ENCODE data around the gene CCDC138.
A peak's percentile ranks its signal among the peaks of the same experiment; 100 is the strongest.
"Not testable (repeated sequence)": the region's sequence is repeated elsewhere in the genome, so short reads cannot be mapped to it uniquely, and the experiment has no call there.

Gene CCDC138, protein sequence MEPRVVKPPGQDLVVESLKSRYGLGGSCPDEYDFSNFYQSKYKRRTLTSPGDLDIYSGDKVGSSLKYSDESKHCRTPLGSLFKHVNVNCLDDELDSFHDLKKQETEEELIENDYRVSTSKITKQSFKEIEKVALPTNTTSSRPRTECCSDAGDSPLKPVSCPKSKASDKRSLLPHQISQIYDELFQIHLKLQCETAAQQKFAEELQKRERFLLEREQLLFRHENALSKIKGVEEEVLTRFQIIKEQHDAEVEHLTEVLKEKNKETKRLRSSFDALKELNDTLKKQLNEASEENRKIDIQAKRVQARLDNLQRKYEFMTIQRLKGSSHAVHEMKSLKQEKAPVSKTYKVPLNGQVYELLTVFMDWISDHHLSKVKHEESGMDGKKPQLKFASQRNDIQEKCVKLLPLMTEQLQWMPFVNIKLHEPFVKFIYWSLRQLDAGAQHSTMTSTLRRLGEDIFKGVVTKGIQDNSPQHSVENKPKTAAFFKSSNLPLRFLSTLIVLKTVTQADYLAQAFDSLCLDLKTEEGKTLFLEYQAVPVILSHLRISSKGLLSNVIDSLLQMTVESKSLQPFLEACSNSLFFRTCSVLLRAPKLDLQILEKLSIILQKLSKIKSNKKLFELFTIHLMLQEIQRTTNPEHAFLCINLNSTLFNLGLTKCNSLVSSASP

GRCh38 chr2:108786354-108787215 is at the start of gene CCDC138:
TSS of gene CCDC138 (plus strand) at chr2:108786771. CDS start at chr2:108786823, 52 bp downstream.
- Histone ChIP-seq H3K4me1 (ENCODE audit: control insufficient read depth, insufficient read depth, low read length) (no peaks in the 10 kb centered on the region; the same call in 1 of the 2 replicates), H3K36me3 (ENCODE audit: control insufficient read depth, insufficient read depth, low read length) (peaks cover 54% of the 10 kb centered on the region)

DNA sequence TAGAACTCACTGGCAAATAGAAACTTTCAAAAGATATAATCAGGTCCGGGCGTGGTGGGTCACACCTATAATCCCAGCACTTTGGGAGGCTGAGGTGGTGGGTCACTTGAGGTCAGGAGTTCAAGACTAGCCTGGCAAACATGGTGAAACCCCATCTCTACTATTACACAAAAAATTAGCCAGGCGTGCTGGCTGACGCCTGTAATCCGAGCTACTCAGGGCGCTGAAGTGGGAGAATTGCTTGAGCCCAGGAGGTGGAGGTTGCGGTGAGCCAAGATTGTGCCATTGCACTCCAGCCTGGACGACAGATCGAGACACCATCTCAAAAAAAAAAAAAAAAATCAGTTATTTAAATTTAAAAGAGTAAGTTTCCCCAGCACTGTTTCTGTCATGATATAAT is 28.6 kb upstream of the CCDC138 start:
- H3K4me1 ChIP-seq (ENCODE audit: control insufficient read depth, insufficient read depth, low read length); H3K27ac ChIP-seq (ENCODE audit: low read depth, low read length); H3K27me3 ChIP-seq (ENCODE audit: control insufficient read depth, insufficient read depth, low read length); H3K4me3 ChIP-seq (ENCODE audit: low read depth, low read length); H3K9me3 ChIP-seq (ENCODE audit: control insufficient read depth, insufficient read depth, low read depth, low read length); H3K9ac ChIP-seq (ENCODE audit: low read length): not testable (repeated sequence)
- H3K36me3 ChIP-seq (ENCODE audit: control insufficient read depth, insufficient read depth, low read length): peaks cover 42% of the 10 kb centered on the region

More at GRCh38 chr2:108786354-108787215, at the start of gene CCDC138:
- H3K9me3 ChIP-seq (ENCODE audit: control insufficient read depth, insufficient read depth, low read depth, low read length): no peaks in the 10 kb centered on the region
- H3K27ac ChIP-seq (ENCODE audit: low read depth, low read length): peak within 1 kb of the TSS; percentile 88
- no peaks in the 10 kb centered on the region for H3K27me3 ChIP-seq (ENCODE audit: control insufficient read depth, insufficient read depth, low read length)
- peak within 1 kb of the TSS; percentile 79 for H3K4me3 ChIP-seq (ENCODE audit: low read depth, low read length)
- peak within 1 kb of the TSS; percentile 92 for H3K9ac ChIP-seq (ENCODE audit: low read length)

DNA sequence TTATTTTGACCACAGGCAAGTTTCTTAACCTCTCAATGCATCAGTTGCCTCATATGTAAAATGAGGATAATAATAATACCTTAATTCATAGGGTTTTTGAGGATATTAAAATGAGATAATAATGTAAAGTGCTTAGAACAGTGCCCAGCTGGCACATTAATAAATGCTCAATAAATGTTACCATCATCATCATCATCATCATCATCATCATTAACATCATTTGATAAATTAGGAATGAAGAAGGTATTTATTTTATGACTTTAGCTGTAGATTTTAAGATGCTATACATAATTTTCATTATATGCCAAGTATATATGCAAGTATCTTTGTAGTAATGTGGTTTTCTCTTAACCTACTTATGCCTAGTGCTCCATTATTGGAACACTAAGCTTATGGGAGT is 24.0 kb upstream of the CCDC138 start:
- not testable (repeated sequence) for H3K9ac ChIP-seq (ENCODE audit: low read length); H3K27me3 ChIP-seq (ENCODE audit: control insufficient read depth, insufficient read depth, low read length)
- peaks cover 56% of the 10 kb centered on the region for H3K36me3 ChIP-seq (ENCODE audit: control insufficient read depth, insufficient read depth, low read length)

DNA sequence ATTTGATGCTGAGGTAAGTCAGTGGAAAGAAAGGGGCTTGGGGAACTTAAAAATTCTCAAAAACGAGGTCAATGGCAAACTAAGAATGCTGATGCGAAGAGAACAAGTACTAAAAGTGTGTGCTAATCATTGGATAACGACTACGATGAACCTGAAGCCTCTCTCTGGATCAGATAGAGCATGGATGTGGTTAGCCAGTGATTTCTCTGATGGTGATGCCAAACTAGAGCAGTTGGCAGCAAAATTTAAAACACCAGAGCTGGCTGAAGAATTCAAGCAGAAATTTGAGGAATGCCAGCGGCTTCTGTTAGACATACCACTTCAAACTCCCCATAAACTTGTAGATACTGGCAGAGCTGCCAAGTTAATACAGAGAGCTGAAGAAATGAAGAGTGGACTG is 19.9 kb upstream of the CCDC138 start:
- H3K36me3 ChIP-seq (ENCODE audit: control insufficient read depth, insufficient read depth, low read length): peaks cover 52% of the 10 kb centered on the region
- not testable (repeated sequence) for H3K9me3 ChIP-seq (ENCODE audit: control insufficient read depth, insufficient read depth, low read depth, low read length); H3K9ac ChIP-seq (ENCODE audit: low read length); H3K4me1 ChIP-seq (ENCODE audit: control insufficient read depth, insufficient read depth, low read length); H3K27ac ChIP-seq (ENCODE audit: low read depth, low read length); H3K4me3 ChIP-seq (ENCODE audit: low read depth, low read length); H3K27me3 ChIP-seq (ENCODE audit: control insufficient read depth, insufficient read depth, low read length)

More for the DNA sequence above, 24.0 kb upstream of the CCDC138 start:
- H3K4me1 ChIP-seq (ENCODE audit: control insufficient read depth, insufficient read depth, low read length); H3K27ac ChIP-seq (ENCODE audit: low read depth, low read length); H3K9me3 ChIP-seq (ENCODE audit: control insufficient read depth, insufficient read depth, low read depth, low read length); H3K4me3 ChIP-seq (ENCODE audit: low read depth, low read length): not testable (repeated sequence)

- not testable (repeated sequence) for H3K9me3 ChIP-seq (ENCODE audit: control insufficient read depth, insufficient read depth, low read depth, low read length); H3K9ac ChIP-seq (ENCODE audit: low read length); H3K27ac ChIP-seq (ENCODE audit: low read depth, low read length); H3K4me1 ChIP-seq (ENCODE audit: control insufficient read depth, insufficient read depth, low read length); H3K27me3 ChIP-seq (ENCODE audit: control insufficient read depth, insufficient read depth, low read length); H3K4me3 ChIP-seq (ENCODE audit: low read depth, low read length)
- peaks cover 60% of the 10 kb centered on the region for H3K36me3 ChIP-seq (ENCODE audit: control insufficient read depth, insufficient read depth, low read length)
These were observed 18.7 kb upstream of the CCDC138 start for GRCh38 chr2:108767859-108768258.

- Histone ChIP-seq H3K4me3 (ENCODE audit: low read depth, low read length) (no peak overlapping the region), H3K36me3 (ENCODE audit: control insufficient read depth, insufficient read depth, low read length) (peaks cover 83% of the 10 kb centered on the region), H3K4me1 (ENCODE audit: control insufficient read depth, insufficient read depth, low read length) (no peaks in the 10 kb centered on the region), H3K9me3 (ENCODE audit: control insufficient read depth, insufficient read depth, low read depth, low read length) (no peaks in the 10 kb centered on the region), H3K27me3 (ENCODE audit: control insufficient read depth, insufficient read depth, low read length) (no peaks in the 10 kb centered on the region), H3K9ac (ENCODE audit: low read length) (no peak overlapping the region), H3K27ac (ENCODE audit: low read depth, low read length) (no peak overlapping the region)
These were observed 10.1 kb upstream of the CCDC138 start for GRCh38 chr2:108776475-108776874.

- peaks cover 84% of the 10 kb centered on the region for H3K36me3 ChIP-seq (ENCODE audit: control insufficient read depth, insufficient read depth, low read length)
- no peak overlapping the region for H3K27ac ChIP-seq (ENCODE audit: low read depth, low read length)
- no peak overlapping the region for H3K4me3 ChIP-seq (ENCODE audit: low read depth, low read length)
- H3K4me1 ChIP-seq (ENCODE audit: control insufficient read depth, insufficient read depth, low read length): no peaks in the 10 kb centered on the region
- H3K9me3 ChIP-seq (ENCODE audit: control insufficient read depth, insufficient read depth, low read depth, low read length): no peaks in the 10 kb centered on the region
- no peaks in the 10 kb centered on the region for H3K27me3 ChIP-seq (ENCODE audit: control insufficient read depth, insufficient read depth, low read length)
- no peak overlapping the region for H3K9ac ChIP-seq (ENCODE audit: low read length)
These were observed 7.7 kb upstream of the CCDC138 start for GRCh38 chr2:108778857-108779256.

- H3K36me3 ChIP-seq (ENCODE audit: control insufficient read depth, insufficient read depth, low read length): peaks cover 55% of the 10 kb centered on the region
These were observed 590 bp upstream of the CCDC138 start for GRCh38 chr2:108786008-108786353.

GRCh38 chr2:108787216-108787541 is 608 bp downstream of the CCDC138 start:
- Histone ChIP-seq H3K9me3 (ENCODE audit: control insufficient read depth, insufficient read depth, low read depth, low read length) (no peaks in the 10 kb centered on the region), H3K9ac (ENCODE audit: low read length) (peak overlapping the region; percentile 92), H3K4me3 (ENCODE audit: low read depth, low read length) (peak overlapping the region; percentile 79), H3K36me3 (ENCODE audit: control insufficient read depth, insufficient read depth, low read length) (peaks cover 54% of the 10 kb centered on the region), H3K4me1 (ENCODE audit: control insufficient read depth, insufficient read depth, low read length) (no peaks in the 10 kb centered on the region; the same call in 1 of the 2 replicates), H3K27ac (ENCODE audit: low read depth, low read length) (peak overlapping the region; percentile 88; the same call in 1 of the 2 replicates), H3K27me3 (ENCODE audit: control insufficient read depth, insufficient read depth, low read length) (no peaks in the 10 kb centered on the region)

More at GRCh38 chr2:108786008-108786353, 590 bp upstream of the CCDC138 start:
- H3K27me3 ChIP-seq (ENCODE audit: control insufficient read depth, insufficient read depth, low read length): no peaks in the 10 kb centered on the region
- no peaks in the 10 kb centered on the region; the same call in 1 of the 2 replicates for H3K4me1 ChIP-seq (ENCODE audit: control insufficient read depth, insufficient read depth, low read length)
- H3K9me3 ChIP-seq (ENCODE audit: control insufficient read depth, insufficient read depth, low read depth, low read length): no peaks in the 10 kb centered on the region
- peak overlapping the region; percentile 43; the same call in 1 of the 2 replicates for H3K27ac ChIP-seq (ENCODE audit: low read depth, low read length)
- peak overlapping the region; percentile 79 for H3K4me3 ChIP-seq (ENCODE audit: low read depth, low read length)
- peak overlapping the region; percentile 92 for H3K9ac ChIP-seq (ENCODE audit: low read length)

DNA sequence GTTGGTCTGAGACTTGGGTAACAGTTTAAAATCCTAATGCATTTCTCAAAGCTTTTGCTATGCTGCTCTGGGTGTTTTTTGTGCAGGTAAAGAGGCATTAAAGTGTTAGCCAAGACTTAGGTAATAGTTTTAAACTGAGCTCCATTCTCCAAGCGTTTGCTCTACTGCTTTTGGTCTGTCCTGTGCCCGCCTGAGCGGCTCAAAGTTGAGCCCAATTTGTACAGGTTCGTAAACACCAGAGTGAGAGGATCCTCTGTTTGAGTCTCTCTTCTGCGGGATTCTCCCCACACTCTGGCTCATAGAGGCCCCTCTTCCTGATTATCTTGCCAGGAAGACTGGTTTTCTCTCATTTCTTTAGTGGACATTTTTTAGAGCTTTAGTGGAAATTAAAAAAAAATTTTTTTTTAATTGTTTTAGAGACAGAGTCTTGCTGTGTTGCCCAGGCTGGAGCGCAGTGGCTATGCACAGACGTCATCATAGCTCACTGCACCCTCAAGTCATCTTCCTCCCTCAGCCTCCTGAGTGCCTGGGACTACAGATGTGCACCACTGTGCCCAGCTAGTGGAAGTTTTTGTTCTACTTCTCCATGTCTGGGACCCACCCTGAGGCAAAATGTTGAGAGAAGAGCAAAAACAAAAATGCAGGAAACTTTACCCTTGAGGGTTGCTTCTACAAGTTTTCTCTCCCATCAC is 16.6 kb downstream of the CCDC138 start:
- peaks cover 5% of the 10 kb centered on the region; the same call in 1 of the 2 replicates for H3K9me3 ChIP-seq (ENCODE audit: control insufficient read depth, insufficient read depth, low read depth, low read length)
- no peak overlapping the region for H3K9ac ChIP-seq (ENCODE audit: low read length)
- peaks cover 69% of the 10 kb centered on the region for H3K36me3 ChIP-seq (ENCODE audit: control insufficient read depth, insufficient read depth, low read length)
- H3K27ac ChIP-seq (ENCODE audit: low read depth, low read length): no peak overlapping the region
- H3K4me1 ChIP-seq (ENCODE audit: control insufficient read depth, insufficient read depth, low read length): no peaks in the 10 kb centered on the region
- H3K27me3 ChIP-seq (ENCODE audit: control insufficient read depth, insufficient read depth, low read length): no peaks in the 10 kb centered on the region
- no peak overlapping the region for H3K4me3 ChIP-seq (ENCODE audit: low read depth, low read length)

Measured in HUES6 (cell line).